ENCODE results near the gene BRAP. TPM values are rescaled to one million over a fixed set of nuclear protein-coding genes. Genes with fewer than 3 reads are reported as not detected.
"Not testable (repeated sequence)": the region's sequence is repeated elsewhere in the genome, so short reads cannot be mapped to it uniquely, and the experiment has no call there.

The BRAP gene
- total RNA-seq, 2 experiments from 2014 or later, result 20.2 to 23.6 TPM

GRCh38 chr12:111599453-111600204 lies 86.1 kb downstream of the BRAP start:
- POLR2A ChIA-PET, result interaction anchor here (0.6 kb wide), 2 partner anchors 841 to 1538 kb away, joined by 3 to 4 read pairs; no protein-coding TSS in a partner anchor
- Mint-ChIP-seq H3K27me3 (no peaks in the 10 kb centered on the region), H3K4me3 (peak overlapping the region; percentile 79), H3K9me3 (no peaks in the 10 kb centered on the region), H3K36me3 (ENCODE audit: low read depth) (peaks cover 5% of the 10 kb centered on the region), H3K4me1 (peaks cover 31% of the 10 kb centered on the region), H3K27ac (peak overlapping the region; percentile 87)
- CTCF ChIA-PET, result no interaction called here
- DNase-seq, result peak; percentile 85

GRCh38 chr12:111598637-111599452 lies 86.9 kb downstream of the BRAP start, which contains the start of gene ATXN2:
TSS of gene ATXN2 (minus strand) at chr12:111599315. CDS start at chr12:111599034, 281 bp downstream.
- H3K27ac Mint-ChIP-seq, result peak within 1 kb of the TSS; percentile 89
- peaks cover 34% of the 10 kb centered on the region for H3K4me1 Mint-ChIP-seq

GRCh38 chr12:111597831-111598636 lies 87.7 kb downstream of the BRAP start:
- H3K9me3 Mint-ChIP-seq, result no peaks in the 10 kb centered on the region

More at GRCh38 chr12:111598637-111599452, 86.9 kb downstream of the BRAP start, which contains the start of gene ATXN2:
- peaks cover 5% of the 10 kb centered on the region for H3K36me3 Mint-ChIP-seq (ENCODE audit: low read depth)
- ChIA-PET CTCF (no interaction called here), POLR2A (interaction anchor here (0.6 kb wide), 2 partner anchors 841 to 1537 kb away, joined by 3 to 4 read pairs; no protein-coding TSS in a partner anchor)
- no peaks in the 10 kb centered on the region for H3K9me3 Mint-ChIP-seq
- peak within 1 kb of the TSS; percentile 82 for H3K4me3 Mint-ChIP-seq
- no peaks in the 10 kb centered on the region for H3K27me3 Mint-ChIP-seq
- DNase-seq, result peak; percentile 68

GRCh38 chr12:111596985-111597830 lies 88.5 kb downstream of the BRAP start:
- DNase-seq, result peak; percentile 19
- peaks cover 5% of the 10 kb centered on the region for H3K36me3 Mint-ChIP-seq (ENCODE audit: low read depth)
- H3K9me3 Mint-ChIP-seq, result no peaks in the 10 kb centered on the region
- H3K4me1 Mint-ChIP-seq, result peaks cover 35% of the 10 kb centered on the region
- peak overlapping the region; percentile 79 for H3K27ac Mint-ChIP-seq
- peak overlapping the region; percentile 82 for H3K4me3 Mint-ChIP-seq
- ChIA-PET CTCF (interaction anchor here (0.6 to 1.5 kb wide), 2 partner anchors 41 to 166 kb away, joined by 3 to 4 read pairs; no protein-coding TSS in a partner anchor), POLR2A (no interaction called here)
- no peaks in the 10 kb centered on the region for H3K27me3 Mint-ChIP-seq

More at GRCh38 chr12:111597831-111598636, 87.7 kb downstream of the BRAP start:
- Mint-ChIP-seq H3K36me3 (ENCODE audit: low read depth) (peaks cover 5% of the 10 kb centered on the region), H3K4me1 (peaks cover 35% of the 10 kb centered on the region), H3K27me3 (no peaks in the 10 kb centered on the region), H3K4me3 (peak overlapping the region; percentile 82), H3K27ac (peak overlapping the region; percentile 81)
- peak; percentile 13 for DNase-seq
- ChIA-PET CTCF (interaction anchor here (1.5 kb wide), 1 partner anchor 42 kb away, joined by 4 read pairs; no protein-coding TSS in a partner anchor), POLR2A (no interaction called here)

- POLR2A ChIA-PET; H3K9me3 Mint-ChIP-seq; H3K4me3 Mint-ChIP-seq; H3K27ac Mint-ChIP-seq; H3K27me3 Mint-ChIP-seq; H3K36me3 Mint-ChIP-seq (ENCODE audit: low read depth); DNase-seq: not testable (repeated sequence)
- H3K4me1 Mint-ChIP-seq, result peaks cover 33% of the 10 kb centered on the region
- CTCF ChIA-PET, result interaction anchor here (1.8 kb wide), 1 partner anchor 11 kb away, joined by 7 read pairs; no protein-coding TSS in a partner anchor
Observed at GRCh38 chr12:111595341-111595835, 90.4 kb downstream of the BRAP start.

Other genes starting within 250 kb of the BRAP start
- gene ATXN2, start 86.6 kb downstream of the BRAP start, total RNA-seq, result 10 to 100 TPM; 42.0 to 46.8 TPM
- 10 to 100 TPM; 29.7 to 30.8 TPM for gene ACAD10, start 97 bp upstream of the BRAP start, total RNA-seq
- under 1 TPM; 0.27 to 0.35 TPM for gene ALDH2, start 81.0 kb upstream of the BRAP start, total RNA-seq
- gene MAPKAPK5, start 156.3 kb upstream of the BRAP start, total RNA-seq, result 10 to 100 TPM; 43.7 to 47.6 TPM

All from activated CD4-positive, alpha-beta T cell treated with anti-CD3 and anti-CD28 coated beads, Interleukin-2, amount 10 ng/mL, durations not matched to agents 7 days and 5 days (primary cell).